ENCODE data around the gene CCDC40. TPM values are rescaled to one million over a fixed set of nuclear protein-coding genes. Genes with fewer than 3 reads are reported as not detected.

Gene CCDC40
- total RNA-seq, 1 experiment from 2014 or later = 7.5 TPM

DNA sequence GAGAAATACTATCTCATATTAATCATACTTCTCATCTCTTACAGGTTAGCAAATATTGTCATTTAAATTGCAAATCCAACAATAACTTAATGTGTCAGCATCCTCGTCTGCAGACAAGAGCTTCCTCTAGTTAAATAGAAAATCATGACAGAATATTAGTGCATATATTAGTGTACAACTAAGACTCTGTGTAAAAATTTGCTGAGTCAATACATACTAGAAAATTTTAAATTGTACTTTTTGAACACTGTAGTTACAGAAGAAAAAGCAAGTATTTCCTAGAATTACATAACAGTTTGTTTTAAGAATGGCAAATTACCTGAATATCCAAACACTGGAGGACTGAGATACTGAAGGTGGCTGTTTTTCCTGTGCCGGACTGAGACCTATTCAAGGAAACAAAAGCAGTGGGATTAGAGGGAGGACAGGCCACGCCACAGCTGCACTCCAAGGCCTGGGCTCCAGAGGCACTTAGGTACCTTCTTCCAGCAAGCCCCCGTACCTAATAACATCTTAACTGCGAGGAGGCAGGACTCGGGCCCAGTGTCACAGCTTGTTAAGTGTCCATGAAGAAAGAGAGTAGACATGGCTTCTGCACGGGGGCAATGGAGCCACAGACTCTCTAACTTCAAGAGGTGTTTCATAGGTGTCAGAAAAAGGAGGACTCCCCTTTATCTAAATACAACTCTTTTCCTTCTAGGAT is 105.2 kb downstream of the CCDC40 start:
- ATAC-seq (no peak), DNase-seq (no peak)
- TF ChIP-seq EZH2 (IDR thresholded peaks at IDR 0.05; ENCODE audit: low read length, unreplicated experiment) (no peak), EZH2phosphoT487 (IDR thresholded peaks at IDR 0.05; ENCODE audit: borderline replicate concordance, low read length) (no peak)
- TF ChIP-seq, protein P1, sequence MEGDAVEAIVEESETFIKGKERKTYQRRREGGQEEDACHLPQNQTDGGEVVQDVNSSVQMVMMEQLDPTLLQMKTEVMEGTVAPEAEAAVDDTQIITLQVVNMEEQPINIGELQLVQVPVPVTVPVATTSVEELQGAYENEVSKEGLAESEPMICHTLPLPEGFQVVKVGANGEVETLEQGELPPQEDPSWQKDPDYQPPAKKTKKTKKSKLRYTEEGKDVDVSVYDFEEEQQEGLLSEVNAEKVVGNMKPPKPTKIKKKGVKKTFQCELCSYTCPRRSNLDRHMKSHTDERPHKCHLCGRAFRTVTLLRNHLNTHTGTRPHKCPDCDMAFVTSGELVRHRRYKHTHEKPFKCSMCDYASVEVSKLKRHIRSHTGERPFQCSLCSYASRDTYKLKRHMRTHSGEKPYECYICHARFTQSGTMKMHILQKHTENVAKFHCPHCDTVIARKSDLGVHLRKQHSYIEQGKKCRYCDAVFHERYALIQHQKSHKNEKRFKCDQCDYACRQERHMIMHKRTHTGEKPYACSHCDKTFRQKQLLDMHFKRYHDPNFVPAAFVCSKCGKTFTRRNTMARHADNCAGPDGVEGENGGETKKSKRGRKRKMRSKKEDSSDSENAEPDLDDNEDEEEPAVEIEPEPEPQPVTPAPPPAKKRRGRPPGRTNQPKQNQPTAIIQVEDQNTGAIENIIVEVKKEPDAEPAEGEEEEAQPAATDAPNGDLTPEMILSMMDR (conservative IDR thresholded peaks at IDR 0.05; ENCODE audit: low read depth, low read length) = no peak
- H3K4me1 ChIP-seq (ENCODE audit: insufficient read depth, low read length) = peaks cover 12% of the 10 kb centered on the region
- peaks cover 56% of the 10 kb centered on the region for H3K79me2 ChIP-seq (ENCODE audit: low read length)
- no peak overlapping the region for H3K9ac ChIP-seq (ENCODE audit: low read length)
- no peak overlapping the region for H3K27ac ChIP-seq (ENCODE audit: low read length)
- no peaks in the 10 kb centered on the region for H3K9me2 ChIP-seq (replicated peaks; ENCODE audit: low read length)
- no peak overlapping the region for H3K4me2 ChIP-seq (ENCODE audit: low read length)
- no peaks in the 10 kb centered on the region for H3K27me3 ChIP-seq (ENCODE audit: low read length)
- intact Hi-C loops (cut with micrococcal nuclease) = no loop called here
- H4K20me1 ChIP-seq (ENCODE audit: low read length) = peaks cover 45% of the 10 kb centered on the region
- H2AFZ ChIP-seq (ENCODE audit: low read length) = no peak overlapping the region
- H3F3A ChIP-seq (ENCODE audit: low read length, unreplicated experiment) = no peaks in the 10 kb centered on the region
- ChIA-PET POLR2A (ENCODE audit: unreplicated experiment) (no interaction called here), CTCF (no interaction called here)
- H3K4me3 ChIP-seq (ENCODE audit: low read length) = no peak overlapping the region
- BruUV-seq (replicated peaks) = no TSS peak
- no peaks in the 10 kb centered on the region for H3K9me3 ChIP-seq (ENCODE audit: low read length)
- peaks cover 74% of the 10 kb centered on the region for H3K36me3 ChIP-seq (ENCODE audit: low read depth, low read length)

GRCh38 chr17:80142929-80143328 is 106.5 kb downstream of the CCDC40 start:
- Histone ChIP-seq H3K4me1 (ENCODE audit: insufficient read depth, low read length) (peaks cover 12% of the 10 kb centered on the region), H3F3A (ENCODE audit: low read length, unreplicated experiment) (no peaks in the 10 kb centered on the region), H3K27ac (ENCODE audit: low read length) (no peak overlapping the region), H3K4me2 (ENCODE audit: low read length) (no peak overlapping the region), H4K20me1 (ENCODE audit: low read length) (peaks cover 46% of the 10 kb centered on the region), H3K9me2 (replicated peaks; ENCODE audit: low read length) (no peaks in the 10 kb centered on the region), H3K9me3 (ENCODE audit: low read length) (no peaks in the 10 kb centered on the region), H2AFZ (ENCODE audit: low read length) (no peak overlapping the region), H3K36me3 (ENCODE audit: low read depth, low read length) (peaks cover 61% of the 10 kb centered on the region), H3K79me2 (ENCODE audit: low read length) (peaks cover 67% of the 10 kb centered on the region), H3K27me3 (ENCODE audit: low read length) (no peaks in the 10 kb centered on the region), H3K9ac (ENCODE audit: low read length) (no peak overlapping the region), H3K4me3 (ENCODE audit: low read length) (no peak overlapping the region)
- BruUV-seq (replicated peaks) = no TSS peak
- DNase-seq (no peak), ATAC-seq (no peak)
- ChIA-PET POLR2A (ENCODE audit: unreplicated experiment) (no interaction called here), CTCF (no interaction called here)
- intact Hi-C loops (cut with micrococcal nuclease) = no loop called here
- TF ChIP-seq, protein P1 (conservative IDR thresholded peaks at IDR 0.05; ENCODE audit: low read depth, low read length) = no peak
- TF ChIP-seq EZH2 (IDR thresholded peaks at IDR 0.05; ENCODE audit: low read length, unreplicated experiment) = no peak
- no peak for TF ChIP-seq EZH2phosphoT487 (IDR thresholded peaks at IDR 0.05; ENCODE audit: borderline replicate concordance, low read length)
